NT2/D1 (cell line): ENCODE measurements around the gene ACADSB.

Experiments used
- SUZ12 ChIP-seq: IDR thresholded peaks from 2 replicates; pipeline ENCODE4 v1.6.1; 2011; ENCODE audit not compliant: insufficient read length, insufficient read depth; ENCODE audit errors: extremely low read depth
- YY1 ChIP-seq: IDR thresholded peaks from 2 replicates; pipeline ENCODE4 v1.6.1; 2011; ENCODE audit not compliant: insufficient read length, insufficient read depth
- ZNF274 ChIP-seq: IDR thresholded peaks from 2 replicates; pipeline ENCODE4 v1.6.1; 2011; ENCODE audit warnings: mild to moderate bottlenecking, low read depth, low read length

GRCh38 chr10:123062726-123063125 lies 53.9 kb downstream of the ACADSB start:
- no peak for TF ChIP-seq ZNF274
- no peak for TF ChIP-seq YY1
- no peak for TF ChIP-seq SUZ12
